Ovary (tissue), 9 donors: ENCODE results near the gene RPTOR. TPM values are rescaled to one million over a fixed set of nuclear protein-coding genes. Genes with fewer than 3 reads are reported as not detected.

ENCODE experiments used
- DNase-seq, 5 donors: peaks; one replicate each; pipeline ENCODE4 v3.0.0-alpha.2; 2019 to 2020
- H3K27ac ChIP-seq, 2 donors: fragments of 200-600 bp; one replicate each; pipeline versions ENCODE4 v1.5.1 to v1.8.0; 2019 to 2022
- H3K27me3 ChIP-seq: fragments of 200-600 bp; one replicate; pipeline ENCODE4 v1.8.0; 2022
- H3K36me3 ChIP-seq: fragments of 200-600 bp; sonication (generic); one replicate; pipeline ENCODE4 v1.5.1; 2019
- H3K4me1 ChIP-seq: one replicate; pipeline ENCODE4 v1.8.1; 2013; ENCODE audit warnings: mild to moderate bottlenecking, moderate library complexity; ENCODE audit not compliant: insufficient read depth
- H3K4me3 ChIP-seq: fragments of 200-600 bp; sonication (generic); one replicate; pipeline ENCODE4 v1.5.1; 2017
- H3K9me3 ChIP-seq, 2 donors: fragments of 200-600 bp in 1 of 2; sonication (generic) in 1 of 2; one replicate each; pipeline versions ENCODE4 v1.5.1 to v1.8.1; 2013 to 2019; ENCODE audit warnings: mild to moderate bottlenecking in 1 of 2, moderate library complexity in 1 of 2
- EP300 ChIP-seq: sonication (generic); formaldehyde crosslinking; IDR thresholded peaks from one replicate; pipeline ENCODE4 v1.6.1; 2017; ENCODE audit warnings: antibody characterized with exemption
- POLR2A ChIP-seq: fragments of 450-650 bp; IDR thresholded peaks from one replicate; pipeline ENCODE4 v1.6.1; 2017; ENCODE audit warnings: antibody characterized with exemption, mild to moderate bottlenecking, moderate library complexity
- WGBS, 3 donors: extraction: QIAGEN DNeasy Blood & Tissue Kit in 1 of 3; methylation state at CpG; one replicate each; pipeline versions ENCODE4 v1.1.5 to v1.1.7; 2013 to 2017; 5-methylcytosine and 5-hydroxymethylcytosine counted together
- intact Hi-C, 4 donors: fragments of 100-400 bp; cut with DNase I; formaldehyde crosslinking; loops; one replicate each; pipeline versions ENCODE4 v1.11.0 to v1.15.1; 2022 to 2023
- polyA plus RNA-seq, 2 donors: library from polyadenylated mRNA; stranded (reverse); fragments of 200-250 nt in 1 of 2; fragments of 350-450 nt in 1 of 2; fragmentation: Illumina TruSeq in 1 of 2; extraction: RNeasy Lipid Tissue Mini Kit (QIAGEN cat#74804) in 1 of 2; gene quantifications; one replicate each; pipeline ENCODE4 v1.2.3, GENCODE V29; 2013 to 2014
- total RNA-seq, 7 donors: library from RNA; depleted of rRNA in 2 of 7; stranded (reverse); fragments of >200 nt in 2 of 7; fragmentation: NEBNext Ultra II Directional in 3 of 7; extraction: Animal tissue kit (Norgen Biotek cat#: 25700) in 3 of 7; gene quantifications; one replicate each; pipeline versions ENCODE4 v1.1.0 to v1.2.4, GENCODE V29; 2016 to 2023
- TF ChIP-seq, protein P1 (sequence below), 3 donors: fragments of 450-650 bp in 2 of 3; fragments of 200-600 bp in 1 of 3; IDR thresholded peaks; one replicate each; pipeline versions ENCODE4 v1.5.1 to v1.8.0; 2016 to 2022; ENCODE audit warnings: antibody characterized with exemption in 3 of 3, mild to moderate bottlenecking in 1 of 3
- donor health status: DM: no; HTN: no; CAD: no; lungs with moderate emphysema.
- donor health status: DM: no; HTN: no; CAD: no.
- donor health status: Bipolar disorder and iron deficiency.
- donor health status: DM: yes; HTN: yes; CAD: no.
- donor health status: DM: no; HTN: no; CAD: no.
- donor health status: DM: yes; HTN: yes; CAD: no.

Gene RPTOR
- total and polyA plus RNA-seq, 9 donors: 11.1 to 41.9 (median 27.9) TPM

DNA sequence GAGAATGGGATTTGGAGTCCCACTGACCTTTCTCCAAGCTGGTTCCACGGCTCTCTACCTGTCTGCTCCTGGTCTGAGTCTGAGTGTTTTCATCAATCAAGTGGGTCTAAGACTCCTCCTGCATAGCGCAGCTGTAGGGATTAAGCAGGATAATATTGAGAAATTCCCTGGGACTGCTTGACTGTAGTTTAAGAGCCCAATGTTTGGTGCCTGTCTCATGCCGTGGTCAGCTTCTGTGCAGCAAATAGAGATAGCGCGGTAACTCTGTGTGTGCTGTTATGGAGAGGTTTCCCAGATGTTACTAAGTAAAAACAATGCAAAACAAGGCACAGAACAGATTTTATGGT lies 21.4 kb downstream of the RPTOR start:
- H3K4me3 ChIP-seq: no peak overlapping the region
- intact Hi-C loops: no loop called here
- H3K9me3 ChIP-seq: no peaks in the 10 kb centered on the region
- no peak overlapping the region for H3K27ac ChIP-seq
- no peaks in the 10 kb centered on the region for H3K27me3 ChIP-seq
- TF ChIP-seq EP300 (no peak), POLR2A (no peak)
- TF ChIP-seq, protein P1, sequence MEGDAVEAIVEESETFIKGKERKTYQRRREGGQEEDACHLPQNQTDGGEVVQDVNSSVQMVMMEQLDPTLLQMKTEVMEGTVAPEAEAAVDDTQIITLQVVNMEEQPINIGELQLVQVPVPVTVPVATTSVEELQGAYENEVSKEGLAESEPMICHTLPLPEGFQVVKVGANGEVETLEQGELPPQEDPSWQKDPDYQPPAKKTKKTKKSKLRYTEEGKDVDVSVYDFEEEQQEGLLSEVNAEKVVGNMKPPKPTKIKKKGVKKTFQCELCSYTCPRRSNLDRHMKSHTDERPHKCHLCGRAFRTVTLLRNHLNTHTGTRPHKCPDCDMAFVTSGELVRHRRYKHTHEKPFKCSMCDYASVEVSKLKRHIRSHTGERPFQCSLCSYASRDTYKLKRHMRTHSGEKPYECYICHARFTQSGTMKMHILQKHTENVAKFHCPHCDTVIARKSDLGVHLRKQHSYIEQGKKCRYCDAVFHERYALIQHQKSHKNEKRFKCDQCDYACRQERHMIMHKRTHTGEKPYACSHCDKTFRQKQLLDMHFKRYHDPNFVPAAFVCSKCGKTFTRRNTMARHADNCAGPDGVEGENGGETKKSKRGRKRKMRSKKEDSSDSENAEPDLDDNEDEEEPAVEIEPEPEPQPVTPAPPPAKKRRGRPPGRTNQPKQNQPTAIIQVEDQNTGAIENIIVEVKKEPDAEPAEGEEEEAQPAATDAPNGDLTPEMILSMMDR (IDR thresholded peaks at IDR 0.05): no peak
- 26 to 60% (median 36%) methylated on average over 5 of the region's 5 CpGs for whole genome bisulfite sequencing, 3 donors
- peaks cover 10% of the 10 kb centered on the region for H3K4me1 ChIP-seq
- DNase-seq: no peak
- H3K36me3 ChIP-seq: no peaks in the 10 kb centered on the region

DNA sequence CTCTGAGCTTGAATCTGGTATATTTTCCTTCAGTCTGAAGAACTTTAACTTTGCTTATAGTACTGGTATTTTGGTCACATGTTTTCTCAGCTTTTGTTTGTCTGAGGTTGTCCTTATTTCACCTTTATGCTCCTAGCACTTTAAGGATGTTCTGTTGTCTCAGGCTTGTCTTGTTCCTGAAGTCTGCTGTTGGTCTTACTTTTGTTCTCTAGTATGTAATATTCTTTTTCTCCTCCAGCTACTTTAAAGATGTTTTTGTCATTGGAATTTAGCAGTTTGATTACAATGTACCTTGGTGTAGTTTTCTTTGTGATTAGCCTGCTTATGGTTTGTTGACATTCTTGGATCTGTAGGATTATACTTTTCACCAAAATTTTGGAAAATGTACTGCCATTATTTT lies 23.6 kb downstream of the RPTOR start:
- TF ChIP-seq EP300 (no peak), POLR2A (no peak)
- TF ChIP-seq, protein P1 (IDR thresholded peaks at IDR 0.05): no peak
- Histone ChIP-seq H3K9me3 (no peaks in the 10 kb centered on the region), H3K27ac (no peak overlapping the region), H3K36me3 (no peaks in the 10 kb centered on the region), H3K4me1 (peaks cover 6% of the 10 kb centered on the region), H3K27me3 (no peaks in the 10 kb centered on the region), H3K4me3 (no peak overlapping the region)
- no peak for DNase-seq
- intact Hi-C loops: no loop called here

DNA sequence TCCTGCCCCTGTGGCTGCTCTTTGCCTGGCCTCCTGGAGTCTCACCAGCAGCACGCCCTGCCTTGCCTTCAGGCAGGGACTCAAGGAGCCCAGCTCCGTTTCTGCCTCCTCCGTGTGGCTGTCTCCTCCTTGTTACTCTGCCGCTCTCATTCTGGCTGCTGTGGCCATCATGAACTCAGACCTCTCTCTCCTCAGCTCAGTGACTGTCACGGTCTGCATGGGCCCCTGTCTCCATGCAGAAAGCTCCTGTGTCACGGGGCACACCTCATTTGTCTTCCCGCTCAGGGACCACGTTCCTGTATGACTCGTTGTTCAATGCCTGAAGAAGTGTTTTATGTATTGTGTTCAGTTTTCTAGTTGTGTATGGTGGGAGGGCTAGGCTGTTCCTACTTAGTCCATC lies 25.3 kb downstream of the RPTOR start:
- H3K4me3 ChIP-seq: no peak overlapping the region
- WGBS, 3 donors: 88 to 92% (median 88%) methylated on average over 9 of the region's 9 CpGs
- no peaks in the 10 kb centered on the region for H3K27me3 ChIP-seq
- H3K4me1 ChIP-seq: peaks cover 6% of the 10 kb centered on the region
- intact Hi-C loops: loop anchor here in 1 of 4 donors (10.0 kb wide), 1 partner anchor 145 kb away; no protein-coding TSS in a partner anchor
- DNase-seq: no peak
- no peaks in the 10 kb centered on the region for H3K36me3 ChIP-seq
- no peaks in the 10 kb centered on the region for H3K9me3 ChIP-seq
- no peak overlapping the region for H3K27ac ChIP-seq
- no peak for TF ChIP-seq EP300
- TF ChIP-seq, protein P1 (IDR thresholded peaks at IDR 0.05): no peak
- TF ChIP-seq POLR2A: no peak

DNA sequence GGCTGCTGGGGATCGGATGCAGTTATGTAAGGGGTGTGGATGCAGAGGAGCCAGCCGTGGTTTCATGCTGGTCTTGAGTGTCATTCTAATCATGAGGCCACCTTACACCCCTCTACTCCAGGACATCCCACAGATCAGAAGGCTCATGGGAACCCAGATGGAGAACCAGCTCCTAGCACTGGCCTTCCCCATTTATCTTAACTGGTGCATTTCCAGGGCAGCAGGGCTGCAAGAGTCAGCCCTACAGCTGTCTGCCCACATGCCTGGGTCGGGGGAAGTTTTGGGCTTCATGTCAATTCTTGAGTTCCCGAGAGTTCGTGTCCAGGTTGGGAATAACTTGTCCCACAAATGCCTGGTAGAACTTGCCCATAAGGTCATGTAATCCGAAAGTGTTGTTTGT lies 29.1 kb downstream of the RPTOR start:
- TF ChIP-seq POLR2A (no peak), EP300 (no peak)
- TF ChIP-seq, protein P1 (IDR thresholded peaks at IDR 0.05): no peak
- WGBS, 3 donors: 68 to 73% (median 68%) methylated on average over 6 of the region's 6 CpGs
- Histone ChIP-seq H3K36me3 (no peaks in the 10 kb centered on the region), H3K9me3 (no peaks in the 10 kb centered on the region), H3K4me1 (no peaks in the 10 kb centered on the region), H3K27me3 (no peaks in the 10 kb centered on the region), H3K4me3 (no peak overlapping the region), H3K27ac (no peak overlapping the region)
- DNase-seq: no peak
- intact Hi-C loops: loop anchor here in 1 of 4 donors (10.0 kb wide), 1 partner anchor 149 kb away; no protein-coding TSS in a partner anchor
